HepG2 (cell line): ENCODE measurements around the gene TCAF1. TPM values are rescaled to one million over a fixed set of nuclear protein-coding genes. Genes with fewer than 3 reads are reported as not detected.
A peak's percentile ranks its signal among the peaks of the same experiment; 100 is the strongest.
"Not testable (repeated sequence)": the region's sequence is repeated elsewhere in the genome, so short reads cannot be mapped to it uniquely, and the experiment has no call there.

ENCODE experiments used
- ATAC-seq: fragments of 200-7000 bp; cut with Tn5 transposase; 3 replicates; pipeline ENCODE4 v1.9.1; 2020; ENCODE audit warnings: mild to moderate bottlenecking, moderate library complexity
- BruUV-seq: library from RNA; stranded (reverse); fragments of 400-500 nt; replicated peaks from 2 replicates; lab custom pipeline; 2021; lab: Mats Ljungman, UMichigan
- CTCF ChIA-PET: fragments of 300-600 bp; formaldehyde crosslinking; extraction: SDS; loops from one replicate; lab custom pipeline; 2021; ENCODE audit warnings: low total read pairs, inconsistent platforms, low intra/inter-chr PET ratio; lab: Yijun Ruan, JAX
- POLR2A ChIA-PET: fragments of 350-600 bp; sonication (Branson Sonifier 250); formaldehyde crosslinking; loops from one replicate; lab custom pipeline; 2020; ENCODE audit warnings: antibody characterized with exemption, inconsistent platforms; lab: Yijun Ruan, JAX
- DNase-seq: peaks from one replicate; pipeline ENCODE4 v3.0.0-alpha.2; 2015; ENCODE audit warnings: low spot score
- FAIRE-seq: peaks from 3 replicates; lab custom pipeline; 2011; peaks lifted over from hg19 to GRCh38; lab: Jason Lieb, UNC
- H2AFZ ChIP-seq: one replicate; pipeline ENCODE4 v1.6.1; 2011; ENCODE audit warnings: low read length, inconsistent platforms
- H3K27ac ChIP-seq: fragments of 300-600 bp; 3 replicates; pipeline ENCODE4 v1.8.0; 2011; ENCODE audit warnings: mixed run types, mild to moderate bottlenecking, mixed read lengths, low read length, inconsistent platforms; ENCODE audit not compliant: insufficient read depth; ENCODE audit errors: extremely low read length
- H3K27me3 ChIP-seq, 2 experiments: fragments of 200-600 bp in 1 of 2; 2 replicates in 1 of 2; 3 replicates in 1 of 2; pipeline versions ENCODE4 v1.6.0 to v1.8.0; 2011; ENCODE audit warnings: low read length in 2 of 2, mild to moderate bottlenecking in 2 of 2, moderate library complexity in 2 of 2, inconsistent platforms in 1 of 2; ENCODE audit not compliant: insufficient read depth in 2 of 2, control insufficient read depth in 1 of 2
- H3K36me3 ChIP-seq, 2 experiments: fragments of 200-600 bp in 1 of 2; replicated peaks in 1 of 2; 2 replicates in 1 of 2; 3 replicates in 1 of 2; pipeline versions ENCODE4 v1.5.1 to v1.8.0; 2011; ENCODE audit warnings: low read length in 2 of 2, inconsistent platforms in 1 of 2; ENCODE audit not compliant: insufficient read depth in 2 of 2, control insufficient read depth in 1 of 2
- H3K4me1 ChIP-seq: 2 replicates; pipeline ENCODE4 v1.5.1; 2012; ENCODE audit warnings: low read length, inconsistent platforms; ENCODE audit not compliant: insufficient read depth
- H3K4me2 ChIP-seq: 2 replicates; pipeline ENCODE4 v1.6.0; 2011; ENCODE audit warnings: low read depth, low read length, inconsistent platforms
- H3K4me3 ChIP-seq, 3 experiments: fragments of 200-600 bp in 1 of 3; sonication (generic), shearing (Covaris generic) in 1 of 3; replicated peaks in 1 of 3; 2 replicates each; pipeline ENCODE4 v1.5.1; 2011 to 2016; ENCODE audit warnings: low read length in 3 of 3, inconsistent platforms in 2 of 3, low read depth in 2 of 3, mild to moderate bottlenecking in 2 of 3, control low read depth in 1 of 3, mixed read lengths in 1 of 3; ENCODE audit not compliant: insufficient read depth in 1 of 3
- H3K79me2 ChIP-seq: one replicate; pipeline ENCODE4 v1.6.1; 2011; ENCODE audit warnings: low read length, inconsistent platforms; ENCODE audit not compliant: insufficient read depth
- H3K9ac ChIP-seq: 2 replicates; pipeline ENCODE4 v1.6.0; 2011; ENCODE audit warnings: mild to moderate bottlenecking, low read depth, low read length, inconsistent platforms; ENCODE audit not compliant: insufficient read depth
- H3K9me3 ChIP-seq: 2 replicates; pipeline ENCODE4 v1.5.1; 2012; ENCODE audit warnings: mild to moderate bottlenecking, low read length
- H4K20me1 ChIP-seq: 2 replicates; pipeline ENCODE4 v1.6.0; 2011; ENCODE audit warnings: inconsistent platforms, mild to moderate bottlenecking, low read length, moderate library complexity; ENCODE audit not compliant: insufficient read depth
- WGBS: methylation state at CpG from one replicate; pipeline ENCODE4 v1.1.6; 2017; ENCODE audit warnings: low lambda C conversion rate; 5-methylcytosine and 5-hydroxymethylcytosine counted together
- in situ Hi-C: cut with HindIII; loops from 2 replicates; pipeline ENCODE4 v1.10.0; 2017; ENCODE audit warnings: low pct_unique_long_range_greater_than_20kb; ENCODE audit not compliant: extremely low pct_ligation_motif_present
- intact Hi-C: fragments of 100-400 bp; cut with micrococcal nuclease; formaldehyde crosslinking; loops from one replicate; pipeline ENCODE4 v1.10.0; 2022; ENCODE audit not compliant: unreplicated experiment
- polyA plus RNA-seq, 8 experiments: library from polyadenylated mRNA; depleted of rRNA in 3 of 8; stranded (reverse) in 7 of 8; unstranded in 1 of 8; fragments of >200 nt; fragmentation: Illumina TruSeq in 4 of 8; extraction: Trizol in 4 of 8; gene quantifications; 2 replicates each; pipeline versions ENCODE4 v1.2.1 to v1.2.3, GENCODE V29; 2011 to 2016; ENCODE audit warnings: low read depth in 4 of 8, missing spikeins in 1 of 8, mixed read lengths in 1 of 8; ENCODE audit not compliant: insufficient read depth in 1 of 8
- total RNA-seq, 5 experiments: library from RNA; depleted of rRNA; stranded (reverse); fragments of >200 nt; fragmentation: Illumina TruSeq; extraction: Trizol; gene quantifications; 2 replicates each; pipeline ENCODE4 v1.2.3, GENCODE V29; 2016; ENCODE audit warnings: low read depth in 1 of 5

TCAF1 gene
- total and polyA plus RNA-seq, 2 of the 13 experiments (the other 11 are each of a cell fraction or from before 2014, with no cell fraction given) = 36.2 to 101 TPM

GRCh38 chr7:143821392-143822277, 80.3 kb downstream of the TCAF1 start:
- FAIRE-seq, H3K79me2 ChIP-seq, H3K9me3 ChIP-seq, CTCF ChIA-PET, H3K27ac ChIP-seq, H3K36me3 ChIP-seq, H3K4me1 ChIP-seq, H3K4me3 ChIP-seq, POLR2A ChIA-PET, H4K20me1 ChIP-seq, BruUV-seq, intact Hi-C loops, H2AFZ ChIP-seq, H3K27me3 ChIP-seq, H3K9ac ChIP-seq, in situ Hi-C loops, H3K4me2 ChIP-seq, DNase-seq: not testable (repeated sequence)
- peak; percentile 86 for ATAC-seq
- no CpG with 5 or more reads among the region's 12 CpGs for WGBS

- H3K79me2 ChIP-seq, DNase-seq, H3K4me1 ChIP-seq, FAIRE-seq, H3K27ac ChIP-seq, H3K9me3 ChIP-seq, H4K20me1 ChIP-seq, H3K27me3 ChIP-seq, in situ Hi-C loops, H3K36me3 ChIP-seq, H3K4me2 ChIP-seq, CTCF ChIA-PET, H3K4me3 ChIP-seq, H3K9ac ChIP-seq, POLR2A ChIA-PET, intact Hi-C loops, H2AFZ ChIP-seq, BruUV-seq: not testable (repeated sequence)
- no CpG with 5 or more reads among the region's 7 CpGs for WGBS
- peak; percentile 93 for ATAC-seq
These were observed 84.1 kb downstream of the TCAF1 start for GRCh38 chr7:143817873-143818272.

DNA sequence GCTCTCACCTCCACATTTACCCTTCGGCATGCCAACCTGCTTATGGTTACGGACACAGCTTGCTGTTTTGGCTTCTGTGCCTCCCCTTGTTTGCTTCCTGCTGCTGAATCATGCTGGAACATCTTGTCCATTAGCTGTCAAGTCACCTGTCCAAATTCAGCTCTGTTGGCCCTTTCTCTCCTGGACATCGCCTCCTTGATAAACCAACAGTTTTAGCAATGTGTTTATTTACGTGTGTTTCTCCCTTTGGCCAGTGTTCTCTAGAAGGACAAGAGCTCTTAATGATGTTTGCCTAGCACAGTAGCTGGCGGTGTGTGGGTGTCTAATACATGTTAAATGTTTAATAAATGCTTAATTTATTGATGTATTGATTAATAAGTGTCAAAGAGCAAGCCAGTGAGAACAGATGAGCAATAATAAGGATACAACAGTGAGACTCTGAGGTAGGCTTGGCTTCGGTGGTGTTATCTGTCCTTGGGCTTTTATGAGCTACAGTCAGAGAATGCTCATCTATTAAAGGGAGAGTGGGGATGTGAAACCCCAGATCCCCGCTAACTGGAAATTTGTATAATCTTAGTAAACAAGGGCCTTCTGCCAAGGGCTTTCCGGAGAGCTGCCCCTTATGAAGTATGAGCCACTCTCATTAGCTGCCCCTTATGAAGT, 85.4 kb downstream of the TCAF1 start:
- BruUV-seq, DNase-seq, H3K4me3 ChIP-seq, CTCF ChIA-PET, H3K4me2 ChIP-seq, H3K9ac ChIP-seq, H3K27ac ChIP-seq, ATAC-seq, H3K36me3 ChIP-seq, FAIRE-seq, in situ Hi-C loops, H3K9me3 ChIP-seq, H3K4me1 ChIP-seq, H2AFZ ChIP-seq, POLR2A ChIA-PET, H4K20me1 ChIP-seq, H3K27me3 ChIP-seq, intact Hi-C loops, H3K79me2 ChIP-seq: not testable (repeated sequence)
- WGBS = no CpG with 5 or more reads among the region's 8 CpGs

DNA sequence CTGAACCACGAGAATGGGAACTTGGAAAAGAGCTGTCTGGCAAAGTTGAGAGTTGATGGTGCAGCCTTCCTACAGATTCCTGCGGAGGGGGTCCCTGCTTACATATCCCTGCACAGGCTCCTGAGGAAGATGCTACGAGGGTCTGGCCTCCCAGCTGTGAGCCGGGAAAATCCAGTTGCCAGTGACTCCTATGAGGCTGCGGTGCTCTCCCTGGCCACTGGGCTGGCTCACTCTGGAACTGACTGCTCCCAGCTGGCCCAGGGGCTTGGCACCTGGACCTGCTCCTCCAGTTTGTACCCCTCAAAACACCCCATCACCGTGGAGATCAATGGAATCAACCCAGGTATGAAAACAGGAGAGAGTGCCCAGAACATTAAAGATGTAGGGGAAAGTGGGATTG, 91.3 kb downstream of the TCAF1 start:
- FAIRE-seq, intact Hi-C loops, H3K36me3 ChIP-seq, H3K27me3 ChIP-seq, DNase-seq, CTCF ChIA-PET, H3K9ac ChIP-seq, H3K27ac ChIP-seq, BruUV-seq, H3K4me1 ChIP-seq, H3K9me3 ChIP-seq, H2AFZ ChIP-seq, H3K79me2 ChIP-seq, H3K4me2 ChIP-seq, in situ Hi-C loops, H4K20me1 ChIP-seq, H3K4me3 ChIP-seq, POLR2A ChIA-PET: not testable (repeated sequence)
- no CpG with 5 or more reads among the region's 6 CpGs for WGBS
- ATAC-seq = peak; percentile 81
